B cell (primary cell): ENCODE measurements around the gene ATP12A. TPM values are rescaled to one million over a fixed set of nuclear protein-coding genes. Genes with fewer than 3 reads are reported as not detected.

ENCODE experiments used
- ATAC-seq: fragments of 200-7000 bp; cut with Tn5 transposase; one replicate; pipeline ENCODE4 v1.10.0; 2021; ENCODE audit warnings: low read depth, mild to moderate bottlenecking, moderate number of reproducible peaks, moderate library complexity
- CTCF ChIA-PET: fragments of 350-600 bp; sonication (Branson Sonifier 250); formaldehyde crosslinking; loops from one replicate; lab custom pipeline; 2021; ENCODE audit warnings: antibody characterized with exemption, inconsistent platforms; lab: Charles Lee
- POLR2A ChIA-PET: fragments of 350-600 bp; sonication (Branson Sonifier 250); formaldehyde crosslinking; loops from one replicate; lab custom pipeline; 2021; ENCODE audit warnings: antibody characterized with exemption; lab: Charles Lee
- DNase-seq: peaks from one replicate; pipeline ENCODE4 v3.0.0; 2013
- H2AFZ ChIP-seq: 2 replicates; pipeline ENCODE4 v1.6.1; 2012; ENCODE audit warnings: mild to moderate bottlenecking, low read depth, low read length; ENCODE audit not compliant: insufficient read depth, poor library complexity, severe bottlenecking
- H3K27ac ChIP-seq, 2 donors: 1 replicate in 1 of 2; 2 replicates in 1 of 2; pipeline ENCODE4 v1.5.1; 2012 to 2013; ENCODE audit warnings: low read length in 2 of 2, mild to moderate bottlenecking in 2 of 2, moderate library complexity in 1 of 2
- H3K27me3 ChIP-seq, 4 experiments: fragments of 200-600 bp in 1 of 4; sonication (generic) in 1 of 4; replicated peaks in 1 of 4; 1 replicate in 2 of 4; 2 replicates in 2 of 4; pipeline versions ENCODE4 v1.6.1 to v1.7.0; 2013 to 2016; ENCODE audit warnings: low read length in 3 of 4, mild to moderate bottlenecking in 2 of 4, mixed read lengths in 1 of 4, moderate library complexity in 1 of 4; ENCODE audit not compliant: insufficient read depth in 4 of 4, control insufficient read depth in 3 of 4; ENCODE audit errors: control extremely low read depth in 1 of 4
- H3K36me3 ChIP-seq, 2 experiments: replicated peaks in 1 of 2; 1 replicate in 1 of 2; 2 replicates in 1 of 2; pipeline versions ENCODE4 v1.6.1 to v1.7.1; 2013; ENCODE audit warnings: low read length in 1 of 2; ENCODE audit not compliant: insufficient read depth in 2 of 2, control insufficient read depth in 1 of 2; ENCODE audit errors: control extremely low read depth in 1 of 2, extremely low read depth in 1 of 2
- H3K4me1 ChIP-seq, 2 donors: fragments of 200-600 bp in 1 of 2; sonication (generic) in 1 of 2; 1 replicate in 1 of 2; 2 replicates in 1 of 2; pipeline versions ENCODE4 v1.5.1 to v1.6.1; 2013 to 2017; ENCODE audit warnings: low read length in 2 of 2; ENCODE audit not compliant: control insufficient read depth in 2 of 2, insufficient read depth in 2 of 2
- H3K4me2 ChIP-seq: replicated peaks from 2 replicates; pipeline ENCODE3; 2012; ENCODE audit warnings: mild to moderate bottlenecking, low read depth, low read length; ENCODE audit not compliant: poor library complexity, severe bottlenecking
- H3K4me3 ChIP-seq, 5 experiments: fragments of 200-600 bp in 1 of 5; sonication (generic) in 1 of 5; 1 replicate in 3 of 5; 2 replicates in 2 of 5; pipeline versions ENCODE4 v1.5.1 to v1.7.0; 2011 to 2016; ENCODE audit warnings: low read length in 4 of 5, mild to moderate bottlenecking in 4 of 5, low read depth in 2 of 5, control low read depth in 1 of 5, moderate library complexity in 1 of 5; ENCODE audit not compliant: insufficient read depth in 1 of 5; ENCODE audit errors: control extremely low read depth in 1 of 5, extremely low read depth in 1 of 5
- H3K79me2 ChIP-seq: fragments of 200-600 bp; sonication (generic); one replicate; pipeline ENCODE4 v1.6.0; 2016; ENCODE audit warnings: low read length; ENCODE audit not compliant: control insufficient read depth, insufficient read depth
- H3K9ac ChIP-seq: fragments of 200-600 bp; sonication (generic); 2 replicates; pipeline ENCODE4 v1.6.1; 2017; ENCODE audit warnings: mild to moderate bottlenecking, low read length, moderate library complexity
- H3K9me3 ChIP-seq, 3 donors: one replicate each; pipeline versions ENCODE4 v1.6.1 to v1.7.1; 2013; ENCODE audit warnings: low read length in 2 of 3; ENCODE audit not compliant: control insufficient read depth in 2 of 3, insufficient read depth in 1 of 3; ENCODE audit errors: control extremely low read depth in 1 of 3
- H4K20me1 ChIP-seq: 2 replicates; pipeline ENCODE4 v1.6.0; 2012; ENCODE audit warnings: mild to moderate bottlenecking, low read length; ENCODE audit not compliant: insufficient read depth, control insufficient read depth, poor library complexity, severe bottlenecking
- H3K27ac Mint-ChIP-seq: one replicate; pipeline ENCODE4 v1.8.0; 2021; ENCODE audit warnings: mixed read lengths
- H3K27me3 Mint-ChIP-seq: one replicate; pipeline ENCODE4 v1.8.0; 2021; ENCODE audit warnings: mixed read lengths
- H3K4me1 Mint-ChIP-seq: one replicate; pipeline ENCODE4 v1.8.0; 2021; ENCODE audit warnings: mixed read lengths
- H3K4me3 Mint-ChIP-seq: one replicate; pipeline ENCODE4 v1.8.0; 2021; ENCODE audit warnings: mixed read lengths
- H3K9me3 Mint-ChIP-seq: one replicate; pipeline ENCODE4 v1.8.0; 2022; ENCODE audit warnings: mixed read lengths; ENCODE audit not compliant: insufficient read depth
- CTCF ChIP-seq: fragments of 200-600 bp; IDR thresholded peaks from one replicate; pipeline ENCODE4 v1.8.0; 2022; ENCODE audit warnings: antibody characterized with exemption, mild to moderate bottlenecking
- EZH2 ChIP-seq: IDR thresholded peaks from 2 replicates; pipeline ENCODE4 v1.6.1; 2012; ENCODE audit warnings: borderline replicate concordance, low read depth, mild to moderate bottlenecking, moderate library complexity, low read length; ENCODE audit not compliant: insufficient read depth, poor library complexity, severe bottlenecking
- WGBS: methylation state at CpG from one replicate; pipeline ENCODE4 v1.1.5; 2013; ENCODE audit warnings: missing lambda C conversion rate; ENCODE audit not compliant: insufficient coverage; 5-methylcytosine and 5-hydroxymethylcytosine counted together
- intact Hi-C: fragments of 100-400 bp; cut with micrococcal nuclease; formaldehyde crosslinking; loops from one replicate; pipeline ENCODE4 v1.10.0; 2022
- polyA plus RNA-seq: library from polyadenylated mRNA; depleted of rRNA; stranded (reverse); fragments of >200 nt; gene quantifications from 2 replicates; pipeline ENCODE4 v1.2.3, GENCODE V29; 2012
- total RNA-seq, 2 donors: library from RNA; stranded (reverse); fragments of 120-200 nt in 1 of 2; gene quantifications; 1 replicate in 1 of 2; 2 replicates in 1 of 2; pipeline versions ENCODE4 v1.2.3 to v1.2.4, GENCODE V29; 2013 to 2022

ATP12A gene
- total and polyA plus RNA-seq, 2 donors (not counting 1 experiment from before 2014, with no cell fraction given): not detected

- no peak for TF ChIP-seq CTCF
- no peak for TF ChIP-seq EZH2
- Mint-ChIP-seq H3K27me3 (peaks cover 7% of the 10 kb centered on the region), H3K27ac (no peak overlapping the region), H3K4me1 (peaks cover 12% of the 10 kb centered on the region), H3K9me3 (no peaks in the 10 kb centered on the region), H3K4me3 (peak overlapping the region; percentile 20)
- no peaks in the 10 kb centered on the region for H3K79me2 ChIP-seq
- ATAC-seq: no peak
- CTCF ChIA-PET: interaction anchor here (1.4 to 1.8 kb wide), 2 partner anchors 15 to 18 kb away, joined by 3 to 7 read pairs; no protein-coding TSS in a partner anchor
- H3K9me3 ChIP-seq: no peaks in the 10 kb centered on the region
- H2AFZ ChIP-seq: no peak overlapping the region
- no peaks in the 10 kb centered on the region for H4K20me1 ChIP-seq
- H3K27me3 ChIP-seq: no peaks in the 10 kb centered on the region
- peak overlapping the region; percentile 67 for H3K4me2 ChIP-seq
- H3K9ac ChIP-seq: peak overlapping the region; percentile 47
- WGBS: 18% methylated on average over 16 of the region's 18 CpGs
- POLR2A ChIA-PET: interaction anchor here (0.7 kb wide), 1 partner anchor 101 kb away, joined by 3 read pairs; no protein-coding TSS in a partner anchor
- peaks cover 6 to 9% of the 10 kb centered on the region in 2 donors for H3K4me1 ChIP-seq
- H3K4me3 ChIP-seq: peak overlapping the region in 1 of 5 experiments; percentile 18
- intact Hi-C loops: no loop called here
- DNase-seq: peak; percentile 44
- no peak overlapping the region for H3K27ac ChIP-seq
- H3K36me3 ChIP-seq: no peaks in the 10 kb centered on the region
Observed at GRCh38 chr13:24709186-24709913, 29.1 kb downstream of the ATP12A start.

GRCh38 chr13:24713022-24713421 lies 32.8 kb downstream of the ATP12A start:
- POLR2A ChIA-PET: no interaction called here
- H3K36me3 ChIP-seq: no peaks in the 10 kb centered on the region
- H3K27me3 ChIP-seq: peaks cover 0 to 2% (median 0%) of the 10 kb centered on the region in 4 experiments
- no peak for ATAC-seq
- DNase-seq: no peak
- no peak overlapping the region for H3K27ac ChIP-seq
- Mint-ChIP-seq H3K4me1 (peaks cover 12% of the 10 kb centered on the region), H3K4me3 (no peak overlapping the region), H3K27me3 (peaks cover 3% of the 10 kb centered on the region), H3K9me3 (no peaks in the 10 kb centered on the region), H3K27ac (no peak overlapping the region)
- CTCF ChIA-PET: interaction anchor here (1.3 to 1.6 kb wide), 2 partner anchors 11 to 19 kb away, joined by 3 to 6 read pairs; no protein-coding TSS in a partner anchor
- no peak overlapping the region for H3K4me3 ChIP-seq
- TF ChIP-seq CTCF: no peak
- no peak for TF ChIP-seq EZH2
- no peak overlapping the region for H2AFZ ChIP-seq
- no peak overlapping the region for H3K9ac ChIP-seq
- WGBS: 82% methylated on average over 2 of the region's 2 CpGs
- peaks cover 6 to 9% of the 10 kb centered on the region in 2 donors for H3K4me1 ChIP-seq
- no peaks in the 10 kb centered on the region for H3K9me3 ChIP-seq
- no peaks in the 10 kb centered on the region for H3K79me2 ChIP-seq
- intact Hi-C loops: no loop called here
- H3K4me2 ChIP-seq: no peak overlapping the region
- H4K20me1 ChIP-seq: no peaks in the 10 kb centered on the region
